Ovary (tissue), 9 donors: Measurements from ENCODE around the gene ZNF561. TPM values are rescaled to one million over a fixed set of nuclear protein-coding genes. Genes with fewer than 3 reads are reported as not detected.
"Not testable (repeated sequence)": the region's sequence is repeated elsewhere in the genome, so short reads cannot be mapped to it uniquely, and the experiment has no call there.

Experiments used
- DNase-seq, 5 donors: peaks; one replicate each; pipeline ENCODE4 v3.0.0-alpha.2; 2019 to 2020
- H3K27ac ChIP-seq, 2 donors: fragments of 200-600 bp; one replicate each; pipeline versions ENCODE4 v1.5.1 to v1.8.0; 2019 to 2022
- H3K27me3 ChIP-seq: fragments of 200-600 bp; one replicate; pipeline ENCODE4 v1.8.0; 2022
- H3K36me3 ChIP-seq: fragments of 200-600 bp; sonication (generic); one replicate; pipeline ENCODE4 v1.5.1; 2019
- H3K4me1 ChIP-seq: one replicate; pipeline ENCODE4 v1.8.1; 2013; ENCODE audit warnings: mild to moderate bottlenecking, moderate library complexity; ENCODE audit not compliant: insufficient read depth
- H3K4me3 ChIP-seq: fragments of 200-600 bp; sonication (generic); one replicate; pipeline ENCODE4 v1.5.1; 2017
- H3K9me3 ChIP-seq, 2 donors: fragments of 200-600 bp in 1 of 2; sonication (generic) in 1 of 2; one replicate each; pipeline versions ENCODE4 v1.5.1 to v1.8.1; 2013 to 2019; ENCODE audit warnings: mild to moderate bottlenecking in 1 of 2, moderate library complexity in 1 of 2
- EP300 ChIP-seq: sonication (generic); formaldehyde crosslinking; IDR thresholded peaks from one replicate; pipeline ENCODE4 v1.6.1; 2017; ENCODE audit warnings: antibody characterized with exemption
- POLR2A ChIP-seq: fragments of 450-650 bp; IDR thresholded peaks from one replicate; pipeline ENCODE4 v1.6.1; 2017; ENCODE audit warnings: antibody characterized with exemption, mild to moderate bottlenecking, moderate library complexity
- WGBS, 3 donors: extraction: QIAGEN DNeasy Blood & Tissue Kit in 1 of 3; methylation state at CpG; one replicate each; pipeline versions ENCODE4 v1.1.5 to v1.1.7; 2013 to 2017; 5-methylcytosine and 5-hydroxymethylcytosine counted together
- intact Hi-C, 4 donors: fragments of 100-400 bp; cut with DNase I; formaldehyde crosslinking; loops; one replicate each; pipeline versions ENCODE4 v1.11.0 to v1.15.1; 2022 to 2023
- polyA plus RNA-seq, 2 donors: library from polyadenylated mRNA; stranded (reverse); fragments of 200-250 nt in 1 of 2; fragments of 350-450 nt in 1 of 2; fragmentation: Illumina TruSeq in 1 of 2; extraction: RNeasy Lipid Tissue Mini Kit (QIAGEN cat#74804) in 1 of 2; gene quantifications; one replicate each; pipeline ENCODE4 v1.2.3, GENCODE V29; 2013 to 2014
- total RNA-seq, 7 donors: library from RNA; depleted of rRNA in 2 of 7; stranded (reverse); fragments of >200 nt in 2 of 7; fragmentation: NEBNext Ultra II Directional in 3 of 7; extraction: Animal tissue kit (Norgen Biotek cat#: 25700) in 3 of 7; gene quantifications; one replicate each; pipeline versions ENCODE4 v1.1.0 to v1.2.4, GENCODE V29; 2016 to 2023
- TF ChIP-seq, protein P1 (sequence below), 3 donors: fragments of 450-650 bp in 2 of 3; fragments of 200-600 bp in 1 of 3; IDR thresholded peaks; one replicate each; pipeline versions ENCODE4 v1.5.1 to v1.8.0; 2016 to 2022; ENCODE audit warnings: antibody characterized with exemption in 3 of 3, mild to moderate bottlenecking in 1 of 3
- donor health status: DM: no; HTN: no; CAD: no; lungs with moderate emphysema.
- donor health status: DM: no; HTN: no; CAD: no.
- donor health status: Bipolar disorder and iron deficiency.
- donor health status: DM: yes; HTN: yes; CAD: no.
- donor health status: DM: no; HTN: no; CAD: no.
- donor health status: DM: yes; HTN: yes; CAD: no.

ZNF561 gene
- total and polyA plus RNA-seq, 9 donors = 27.1 to 48.3 (median 38.5) TPM

DNA sequence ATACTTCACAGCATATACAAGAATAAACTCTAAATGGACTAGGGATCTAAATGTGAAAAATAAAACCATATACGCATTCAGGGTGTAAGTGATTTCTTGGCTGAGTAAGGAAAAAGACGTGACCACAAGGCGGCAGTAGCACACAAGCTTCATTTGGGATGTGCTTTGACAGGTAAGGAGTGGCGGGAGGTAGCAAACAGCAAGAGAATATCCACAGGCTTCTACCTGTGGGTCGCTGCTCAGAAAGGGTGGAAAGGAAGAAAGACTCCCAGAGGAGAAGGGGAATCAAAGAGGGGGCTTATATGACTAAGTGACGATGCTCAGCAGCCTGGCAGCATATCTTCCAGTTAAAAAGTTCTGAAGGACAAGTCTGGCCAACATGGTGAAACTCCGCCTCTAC, 34.3 kb downstream of the ZNF561 start:
- no peak overlapping the region for H3K4me3 ChIP-seq
- DNase-seq = peak; percentile 23 to 64 (median 46)
- intact Hi-C loops = loop anchor here in 1 of 4 donors (10.0 kb wide), 1 partner anchor 282 kb away; the partner anchor contains the start of gene ZNF699
- H3K4me1 ChIP-seq = peaks cover 4% of the 10 kb centered on the region
- H3K9me3 ChIP-seq = no peaks in the 10 kb centered on the region
- H3K36me3 ChIP-seq = no peaks in the 10 kb centered on the region
- no peak overlapping the region for H3K27ac ChIP-seq
- 13 to 18% (median 17%) methylated on average over 7 of the region's 7 CpGs for WGBS, 3 donors
- TF ChIP-seq, protein P1, sequence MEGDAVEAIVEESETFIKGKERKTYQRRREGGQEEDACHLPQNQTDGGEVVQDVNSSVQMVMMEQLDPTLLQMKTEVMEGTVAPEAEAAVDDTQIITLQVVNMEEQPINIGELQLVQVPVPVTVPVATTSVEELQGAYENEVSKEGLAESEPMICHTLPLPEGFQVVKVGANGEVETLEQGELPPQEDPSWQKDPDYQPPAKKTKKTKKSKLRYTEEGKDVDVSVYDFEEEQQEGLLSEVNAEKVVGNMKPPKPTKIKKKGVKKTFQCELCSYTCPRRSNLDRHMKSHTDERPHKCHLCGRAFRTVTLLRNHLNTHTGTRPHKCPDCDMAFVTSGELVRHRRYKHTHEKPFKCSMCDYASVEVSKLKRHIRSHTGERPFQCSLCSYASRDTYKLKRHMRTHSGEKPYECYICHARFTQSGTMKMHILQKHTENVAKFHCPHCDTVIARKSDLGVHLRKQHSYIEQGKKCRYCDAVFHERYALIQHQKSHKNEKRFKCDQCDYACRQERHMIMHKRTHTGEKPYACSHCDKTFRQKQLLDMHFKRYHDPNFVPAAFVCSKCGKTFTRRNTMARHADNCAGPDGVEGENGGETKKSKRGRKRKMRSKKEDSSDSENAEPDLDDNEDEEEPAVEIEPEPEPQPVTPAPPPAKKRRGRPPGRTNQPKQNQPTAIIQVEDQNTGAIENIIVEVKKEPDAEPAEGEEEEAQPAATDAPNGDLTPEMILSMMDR (IDR thresholded peaks at IDR 0.05) = peak in 2 of 3 donors; percentile 14 to 41
- no peak for TF ChIP-seq POLR2A
- no peak for TF ChIP-seq EP300
- H3K27me3 ChIP-seq = no peaks in the 10 kb centered on the region

DNA sequence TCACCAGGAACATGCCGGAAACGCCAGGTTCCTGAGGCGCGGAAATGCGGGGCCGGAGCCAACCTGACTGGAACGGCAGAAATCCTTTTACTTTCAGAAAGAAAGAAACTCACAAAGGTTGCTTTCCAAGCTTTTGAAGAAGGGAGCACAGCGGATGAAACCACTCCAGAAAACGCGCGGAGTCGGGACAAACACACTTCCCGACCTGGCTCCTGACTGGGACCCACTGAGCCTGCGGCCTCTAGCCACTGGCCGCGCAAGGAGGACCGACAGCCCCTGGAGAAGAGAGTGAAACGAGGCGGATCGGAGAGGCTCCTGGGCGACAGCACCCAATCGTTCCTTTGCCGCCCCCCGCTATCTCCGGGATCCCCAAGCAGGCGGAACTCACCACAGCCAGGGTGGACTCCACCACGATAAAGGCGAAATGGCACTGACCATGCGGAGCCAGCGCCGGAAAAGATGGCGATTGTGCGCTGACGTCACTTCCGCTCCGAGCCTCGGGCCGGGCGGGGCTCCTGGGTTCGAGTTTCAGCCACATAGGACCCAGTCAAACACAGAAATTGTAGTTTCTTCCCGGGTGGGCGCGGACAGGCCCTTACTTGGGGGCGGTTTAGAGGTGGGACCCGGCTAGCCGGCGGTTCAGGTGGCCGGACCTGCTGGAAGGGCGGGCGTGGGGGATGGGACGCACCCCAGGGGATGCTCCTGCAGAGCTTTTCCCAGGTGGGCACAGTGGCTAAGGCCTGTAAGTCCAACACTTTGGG, 36.8 kb downstream of the ZNF561 start, which contains the start of gene ZNF121:
TSS of gene ZNF121 (minus strand) at position 432 of the 761 bp plus-strand sequence. CDS start 16,407 bp downstream, outside the sequence.
- Histone ChIP-seq H3K4me1 (peaks cover 4% of the 10 kb centered on the region), H3K27me3 (no peaks in the 10 kb centered on the region), H3K9me3 (peaks cover 0 to 5% of the 10 kb centered on the region in 2 donors), H3K27ac (peak within 1 kb of the TSS; percentile 85 to 88), H3K4me3 (peak within 1 kb of the TSS; percentile 85), H3K36me3 (no peaks in the 10 kb centered on the region)
- TF ChIP-seq EP300 (no peak), POLR2A (peak; percentile 64)
- 0 to 1% (median 0%) methylated on average over 51 of the region's 51 CpGs for WGBS, 3 donors
- DNase-seq = peak; percentile 80 to 90 (median 85)
- intact Hi-C loops = loop anchor here in 1 of 4 donors (10.0 kb wide), 1 partner anchor 279 kb away; the partner anchor contains the start of gene ZNF699

- DNase-seq, H3K9me3 ChIP-seq, H3K4me3 ChIP-seq, H3K27ac ChIP-seq, H3K4me1 ChIP-seq, H3K36me3 ChIP-seq, H3K27me3 ChIP-seq: not testable (repeated sequence)
- intact Hi-C loops = loop anchor here in 1 of 4 donors (10.0 kb wide), 1 partner anchor 277 kb away; the partner anchor contains the start of gene ZNF699
- WGBS, 3 donors = 91 to 92% (median 92%) methylated on average over 13 of the region's 13 CpGs
These were observed 38.8 kb downstream of the ZNF561 start for GRCh38 chr19:9582081-9582725.

GRCh38 chr19:9580728-9581127, 40.3 kb downstream of the ZNF561 start:
- no peak for DNase-seq
- H3K4me1 ChIP-seq = peaks cover 4% of the 10 kb centered on the region
- intact Hi-C loops = loop anchor here in 1 of 4 donors (10.0 kb wide), 1 partner anchor 276 kb away; the partner anchor contains the start of gene ZNF699
- no peaks in the 10 kb centered on the region for H3K27me3 ChIP-seq
- TF ChIP-seq POLR2A (no peak), EP300 (no peak)
- TF ChIP-seq, protein P1 (IDR thresholded peaks at IDR 0.05) = no peak
- no peak overlapping the region for H3K27ac ChIP-seq
- H3K36me3 ChIP-seq = no peaks in the 10 kb centered on the region
- WGBS, 3 donors = 89 to 91% (median 90%) methylated on average over 5 of the region's 5 CpGs
- no peak overlapping the region for H3K4me3 ChIP-seq
- peaks cover 0 to 15% of the 10 kb centered on the region in 2 donors for H3K9me3 ChIP-seq

DNA sequence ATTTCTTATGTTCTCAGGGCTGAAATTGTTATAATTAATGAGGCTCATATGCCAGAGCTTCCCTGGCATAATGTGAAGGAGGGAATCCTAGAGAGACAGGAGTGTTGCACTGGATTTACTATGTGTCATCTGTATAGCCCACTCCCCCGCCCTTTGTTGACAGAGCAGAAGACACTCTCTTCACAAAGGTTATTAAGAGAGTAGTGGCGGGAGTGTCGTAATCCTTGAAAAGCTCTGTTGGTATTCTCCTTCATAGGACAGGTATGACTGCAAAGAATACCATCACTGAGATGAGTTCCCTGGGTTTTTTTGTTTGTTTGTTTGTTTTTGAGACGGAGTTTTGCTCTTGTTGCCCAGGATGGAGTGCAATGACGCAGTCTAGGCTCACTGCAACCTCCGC, 50.8 kb downstream of the ZNF561 start:
- 96 to 99% (median 98%) methylated on average over 6 of the region's 6 CpGs for WGBS, 3 donors
- Histone ChIP-seq H3K9me3 (peaks cover 20 to 64% of the 10 kb centered on the region in 2 donors), H3K36me3 (peaks cover 3% of the 10 kb centered on the region), H3K4me3 (no peak overlapping the region), H3K27me3 (no peaks in the 10 kb centered on the region), H3K27ac (no peak overlapping the region), H3K4me1 (no peaks in the 10 kb centered on the region)
- no peak for DNase-seq
- intact Hi-C loops = no loop called here
- TF ChIP-seq, protein P1 (IDR thresholded peaks at IDR 0.05) = no peak
- no peak for TF ChIP-seq POLR2A
- TF ChIP-seq EP300 = no peak
